ENCODE results near the gene XCL2. TPM values are rescaled to one million over a fixed set of nuclear protein-coding genes. Genes with fewer than 3 reads are reported as not detected.

XCL2 gene
- total RNA-seq, 2 experiments from 2014 or later, result not detected

GRCh38 chr1:168520832-168521231 is 23.0 kb downstream of the XCL2 start:
- peaks cover 24% of the 10 kb centered on the region for H3K36me3 Mint-ChIP-seq (ENCODE audit: low read depth)
- peaks cover 48% of the 10 kb centered on the region for H3K4me1 Mint-ChIP-seq
- ChIA-PET POLR2A (interaction anchor here (0.7 to 3.1 kb wide), 10 partner anchors 11 to 82 kb away, joined by 3 to 31 read pairs (median 4); no protein-coding TSS in a partner anchor), CTCF (interaction anchor here (1.1 to 1.9 kb wide), 6 partner anchors 10 to 178 kb away, joined by 3 to 7 read pairs (median 3); no protein-coding TSS in a partner anchor)
- H3K4me3 Mint-ChIP-seq, result peak overlapping the region; percentile 55
- no peak for DNase-seq
- no peaks in the 10 kb centered on the region for H3K27me3 Mint-ChIP-seq
- peak overlapping the region; percentile 85 for H3K27ac Mint-ChIP-seq
- peaks cover 14% of the 10 kb centered on the region for H3K9me3 Mint-ChIP-seq

DNA sequence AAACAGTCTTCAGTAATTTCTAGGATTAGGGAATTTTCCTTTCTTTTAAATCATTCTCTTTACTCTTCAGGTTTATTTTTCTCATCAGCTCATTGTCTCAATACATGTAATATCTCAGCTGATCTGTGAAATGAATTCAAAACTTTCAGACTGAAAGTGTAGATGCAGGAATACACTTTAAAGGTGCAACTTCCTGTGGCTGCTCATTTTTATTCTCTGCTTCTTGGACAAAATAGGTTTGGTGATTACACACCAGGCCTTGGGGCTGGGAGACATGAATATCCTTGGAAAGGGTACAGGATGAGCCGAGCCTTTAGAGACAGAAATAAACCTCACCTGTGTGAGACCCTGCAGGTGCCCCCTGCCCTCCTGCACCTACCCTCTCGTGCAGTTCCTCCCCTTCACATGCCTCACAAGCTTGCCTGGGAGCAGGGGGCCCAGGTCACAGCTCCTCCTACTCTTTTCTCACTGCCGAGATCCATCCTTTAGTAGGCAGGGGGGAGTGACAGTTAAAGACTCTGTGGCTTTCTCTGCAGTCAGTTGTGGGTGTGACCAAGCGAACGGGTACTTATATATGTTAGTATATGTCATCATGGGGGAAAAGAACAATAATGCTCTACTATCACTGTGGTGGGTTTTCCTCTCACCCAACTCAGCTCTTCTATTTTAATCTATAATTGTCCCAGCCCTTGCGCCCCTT is 23.6 kb downstream of the XCL2 start:
- H3K4me1 Mint-ChIP-seq, result peaks cover 51% of the 10 kb centered on the region
- DNase-seq, result peak; percentile 59
- POLR2A ChIA-PET, result interaction anchor here (0.7 to 3.1 kb wide), 11 partner anchors 11 to 177 kb away, joined by 3 to 31 read pairs (median 3); no protein-coding TSS in a partner anchor
- peak overlapping the region; percentile 85 for H3K27ac Mint-ChIP-seq
- peaks cover 24% of the 10 kb centered on the region for H3K36me3 Mint-ChIP-seq (ENCODE audit: low read depth)
- H3K4me3 Mint-ChIP-seq, result peak overlapping the region; percentile 55
- no peaks in the 10 kb centered on the region for H3K27me3 Mint-ChIP-seq
- peaks cover 14% of the 10 kb centered on the region for H3K9me3 Mint-ChIP-seq
- CTCF ChIA-PET, result interaction anchor here (1.1 to 1.9 kb wide), 4 partner anchors 10 to 177 kb away, joined by 3 to 5 read pairs (median 3); no protein-coding TSS in a partner anchor

DNA sequence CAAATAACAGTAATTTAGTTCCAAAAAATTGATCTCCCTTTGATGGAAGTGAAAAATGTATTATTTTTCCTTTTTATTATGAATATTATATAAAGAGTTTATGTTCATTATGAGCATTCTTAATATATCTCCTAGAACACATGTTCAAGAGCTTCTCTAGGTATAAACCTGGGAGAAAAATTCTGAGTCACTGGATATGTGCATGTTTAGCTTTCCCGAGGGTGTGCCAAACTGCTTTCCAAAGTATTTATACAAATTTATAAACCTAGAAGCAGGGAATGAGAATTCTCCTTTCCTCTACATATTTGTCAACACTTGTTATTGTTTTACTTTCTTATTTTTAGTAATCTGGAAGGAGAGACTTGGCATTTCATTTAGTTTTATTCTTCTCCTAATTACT is 25.0 kb downstream of the XCL2 start:
- Mint-ChIP-seq H3K9me3 (peaks cover 9% of the 10 kb centered on the region), H3K4me3 (no peak overlapping the region), H3K27ac (no peak overlapping the region), H3K27me3 (no peaks in the 10 kb centered on the region), H3K36me3 (ENCODE audit: low read depth) (peaks cover 25% of the 10 kb centered on the region), H3K4me1 (peaks cover 64% of the 10 kb centered on the region)
- DNase-seq, result no peak
- CTCF ChIA-PET, result interaction anchor here (1.3 kb wide), 1 partner anchor 176 kb away, joined by 3 read pairs; no protein-coding TSS in a partner anchor
- POLR2A ChIA-PET, result interaction anchor here (1.1 to 1.6 kb wide), 4 partner anchors 17 to 177 kb away, joined by 3 to 5 read pairs (median 4); no protein-coding TSS in a partner anchor

GRCh38 chr1:168518201-168518689 is 25.6 kb downstream of the XCL2 start:
- H3K9me3 Mint-ChIP-seq, result peaks cover 6% of the 10 kb centered on the region
- ChIA-PET POLR2A (interaction anchor here (1.1 to 1.6 kb wide), 4 partner anchors 17 to 176 kb away, joined by 3 to 5 read pairs (median 4); no protein-coding TSS in a partner anchor), CTCF (interaction anchor here (1.3 kb wide), 1 partner anchor 176 kb away, joined by 3 read pairs; no protein-coding TSS in a partner anchor)
- peaks cover 70% of the 10 kb centered on the region for H3K4me1 Mint-ChIP-seq
- DNase-seq, result no peak
- H3K27ac Mint-ChIP-seq, result peak overlapping the region; percentile 41
- no peaks in the 10 kb centered on the region for H3K27me3 Mint-ChIP-seq
- peaks cover 22% of the 10 kb centered on the region for H3K36me3 Mint-ChIP-seq (ENCODE audit: low read depth)
- H3K4me3 Mint-ChIP-seq, result no peak overlapping the region

DNA sequence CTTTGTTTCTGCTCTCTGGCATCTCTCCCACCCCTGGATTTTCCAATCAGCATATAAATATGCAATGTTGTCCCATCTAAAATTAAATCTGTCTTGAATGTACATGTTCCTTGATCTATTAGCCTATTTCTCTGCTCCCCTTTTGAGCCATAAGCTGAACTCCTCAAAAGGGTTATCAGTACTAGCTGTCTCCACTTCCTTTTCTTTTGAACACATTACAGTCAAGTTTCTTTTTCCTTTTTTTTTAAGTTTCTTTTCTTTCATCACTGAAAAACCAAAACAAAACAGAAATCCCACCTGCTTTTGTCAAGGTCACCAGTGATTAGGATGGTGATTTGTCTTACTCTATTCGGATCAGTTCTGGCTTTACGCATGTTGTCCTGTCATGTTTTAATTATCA is 29.3 kb downstream of the XCL2 start:
- Mint-ChIP-seq H3K36me3 (ENCODE audit: low read depth) (peaks cover 15% of the 10 kb centered on the region), H3K9me3 (no peaks in the 10 kb centered on the region), H3K27me3 (peaks cover 2% of the 10 kb centered on the region), H3K4me3 (no peak overlapping the region), H3K4me1 (peaks cover 66% of the 10 kb centered on the region), H3K27ac (peak overlapping the region; percentile 86)
- CTCF ChIA-PET, result no interaction called here
- no peak for DNase-seq
- POLR2A ChIA-PET, result interaction anchor here (0.6 to 2.3 kb wide), 3 partner anchors 14 to 71 kb away, joined by 3 to 7 read pairs (median 3); no protein-coding TSS in a partner anchor

GRCh38 chr1:168513656-168514404 is 30.0 kb downstream of the XCL2 start:
- no peak for DNase-seq

DNA sequence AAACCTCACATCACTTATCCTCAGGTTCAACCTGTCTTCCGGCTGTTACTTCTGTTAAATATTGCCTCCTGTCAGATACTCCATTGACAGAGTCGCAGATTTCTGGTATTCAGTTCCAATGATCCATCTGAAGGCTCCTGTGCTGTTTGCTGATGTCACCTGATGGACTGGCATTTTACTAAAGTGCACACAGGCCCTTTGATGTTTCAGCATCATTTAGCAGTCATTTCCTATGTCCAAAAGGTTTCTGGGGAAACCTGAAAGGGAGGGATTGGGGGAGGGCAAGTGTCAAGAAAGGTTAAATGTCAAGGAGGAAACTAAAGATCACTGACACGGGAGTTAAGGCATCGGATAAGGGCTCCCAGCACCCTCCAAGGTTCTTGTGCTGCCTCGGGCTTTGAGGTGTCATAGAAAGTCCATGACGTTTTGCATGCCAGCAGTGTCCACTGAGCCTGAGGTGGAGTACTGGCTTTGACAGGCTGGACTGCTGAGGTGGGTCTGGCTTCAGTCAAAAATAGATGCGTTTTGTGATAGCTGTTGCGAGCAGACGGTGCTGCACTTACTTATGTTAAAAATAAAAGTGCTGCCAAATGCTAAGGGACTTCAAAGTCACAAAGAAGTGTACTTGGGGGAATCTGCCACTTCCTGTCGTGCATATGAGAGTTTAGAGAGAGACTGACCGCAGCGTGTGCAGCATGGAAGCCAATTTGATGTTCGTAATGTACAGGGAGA is 30.8 kb downstream of the XCL2 start:
- Mint-ChIP-seq H3K36me3 (ENCODE audit: low read depth) (peaks cover 14% of the 10 kb centered on the region), H3K27ac (peak overlapping the region; percentile 86), H3K27me3 (peaks cover 2% of the 10 kb centered on the region), H3K4me1 (peaks cover 71% of the 10 kb centered on the region), H3K4me3 (no peak overlapping the region), H3K9me3 (no peaks in the 10 kb centered on the region)
- ChIA-PET POLR2A (interaction anchor here (1.3 kb wide), 1 partner anchor 22 kb away, joined by 4 read pairs; no protein-coding TSS in a partner anchor), CTCF (no interaction called here)
- DNase-seq, result peak; percentile 56

More at GRCh38 chr1:168513656-168514404, 30.0 kb downstream of the XCL2 start:
- POLR2A ChIA-PET, result interaction anchor here (0.6 to 2.3 kb wide), 4 partner anchors 13 to 70 kb away, joined by 3 to 7 read pairs (median 4); no protein-coding TSS in a partner anchor
- CTCF ChIA-PET, result no interaction called here
- H3K36me3 Mint-ChIP-seq (ENCODE audit: low read depth), result peaks cover 14% of the 10 kb centered on the region
- peaks cover 2% of the 10 kb centered on the region for H3K27me3 Mint-ChIP-seq
- H3K9me3 Mint-ChIP-seq, result no peaks in the 10 kb centered on the region
- peak overlapping the region; percentile 86 for H3K27ac Mint-ChIP-seq
- peak overlapping the region; percentile 14 for H3K4me3 Mint-ChIP-seq
- H3K4me1 Mint-ChIP-seq, result peaks cover 69% of the 10 kb centered on the region

- Mint-ChIP-seq H3K9me3 (no peaks in the 10 kb centered on the region), H3K27ac (peak overlapping the region; percentile 47), H3K4me3 (no peak overlapping the region), H3K27me3 (peaks cover 2% of the 10 kb centered on the region), H3K4me1 (peaks cover 76% of the 10 kb centered on the region), H3K36me3 (ENCODE audit: low read depth) (peaks cover 13% of the 10 kb centered on the region)
- no peak for DNase-seq
- ChIA-PET CTCF (interaction anchor here (1.2 kb wide), 1 partner anchor 168 kb away, joined by 4 read pairs; no protein-coding TSS in a partner anchor), POLR2A (interaction anchor here (0.9 kb wide), 1 partner anchor 10 kb away, joined by 4 read pairs; no protein-coding TSS in a partner anchor)
These were observed 33.7 kb downstream of the XCL2 start for GRCh38 chr1:168509875-168510791.

- H3K27ac Mint-ChIP-seq, result no peak overlapping the region
These were observed 34.6 kb downstream of the XCL2 start for GRCh38 chr1:168509210-168509609.

DNA sequence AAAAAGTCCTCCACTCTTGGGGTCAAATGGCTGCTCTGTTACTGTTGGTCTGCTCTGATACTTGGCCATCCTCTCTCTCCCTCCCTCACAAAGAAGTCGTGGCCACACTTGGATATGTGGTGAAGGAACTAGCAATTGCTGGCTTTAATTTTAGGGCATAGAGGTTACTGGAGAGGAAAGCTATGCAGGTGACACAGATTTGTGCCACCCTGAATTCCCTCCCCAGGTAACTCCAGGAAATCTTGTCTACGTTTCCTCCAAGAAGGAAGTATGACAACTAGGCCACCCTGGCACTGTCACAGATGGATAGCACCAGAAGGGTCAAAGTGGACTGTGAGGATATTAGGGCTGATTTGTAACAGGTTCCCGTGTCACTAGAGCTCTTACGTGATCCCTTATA is 36.0 kb downstream of the XCL2 start:
- H3K36me3 Mint-ChIP-seq (ENCODE audit: low read depth), result peaks cover 12% of the 10 kb centered on the region
- POLR2A ChIA-PET, result interaction anchor here (0.6 kb wide), 1 partner anchor 9 kb away, joined by 3 read pairs; no protein-coding TSS in a partner anchor
- peaks cover 68% of the 10 kb centered on the region for H3K4me1 Mint-ChIP-seq
- H3K27me3 Mint-ChIP-seq, result peaks cover 2% of the 10 kb centered on the region
- CTCF ChIA-PET, result interaction anchor here (1.2 kb wide), 1 partner anchor 11 kb away, joined by 4 read pairs; no protein-coding TSS in a partner anchor
- H3K27ac Mint-ChIP-seq, result no peak overlapping the region
- H3K9me3 Mint-ChIP-seq, result no peaks in the 10 kb centered on the region
- H3K4me3 Mint-ChIP-seq, result no peak overlapping the region
- no peak for DNase-seq

More at GRCh38 chr1:168509210-168509609, 34.6 kb downstream of the XCL2 start:
- Mint-ChIP-seq H3K27me3 (peaks cover 2% of the 10 kb centered on the region), H3K9me3 (no peaks in the 10 kb centered on the region), H3K4me3 (no peak overlapping the region), H3K4me1 (peaks cover 76% of the 10 kb centered on the region), H3K36me3 (ENCODE audit: low read depth) (peaks cover 14% of the 10 kb centered on the region)
- POLR2A ChIA-PET, result interaction anchor here (0.9 kb wide), 1 partner anchor 11 kb away, joined by 4 read pairs; no protein-coding TSS in a partner anchor
- CTCF ChIA-PET, result interaction anchor here (1.2 kb wide), 1 partner anchor 167 kb away, joined by 4 read pairs; no protein-coding TSS in a partner anchor
- no peak for DNase-seq

DNA sequence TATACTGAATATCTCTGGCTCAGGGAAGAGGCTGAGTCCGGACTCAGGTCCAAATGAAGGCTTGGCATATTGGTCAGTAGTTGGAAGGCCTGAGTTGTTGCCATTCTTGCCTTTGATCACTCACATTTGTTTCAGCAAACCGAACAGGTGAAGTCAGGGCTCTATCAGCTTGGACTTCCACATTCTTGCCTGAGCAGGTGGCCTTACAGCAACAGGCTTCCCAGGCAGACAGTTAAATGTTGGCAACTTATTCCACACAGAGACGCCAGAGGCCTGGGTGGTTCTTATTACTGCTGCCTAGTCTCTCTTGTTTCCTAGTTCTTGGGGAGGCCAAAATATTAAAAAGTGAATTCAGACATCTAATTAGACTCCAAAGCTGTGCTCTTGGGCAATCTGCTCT is 36.6 kb downstream of the XCL2 start:
- DNase-seq, result no peak
- H3K27me3 Mint-ChIP-seq, result peaks cover 2% of the 10 kb centered on the region
- H3K4me3 Mint-ChIP-seq, result no peak overlapping the region
- no peaks in the 10 kb centered on the region for H3K9me3 Mint-ChIP-seq
- H3K27ac Mint-ChIP-seq, result no peak overlapping the region
- ChIA-PET POLR2A (no interaction called here), CTCF (no interaction called here)
- peaks cover 12% of the 10 kb centered on the region for H3K36me3 Mint-ChIP-seq (ENCODE audit: low read depth)
- peaks cover 62% of the 10 kb centered on the region for H3K4me1 Mint-ChIP-seq

All from activated CD4-positive, alpha-beta memory T cell treated with anti-CD3 and anti-CD28 coated beads, Interleukin-2, amount 10 ng/mL, durations not matched to agents 7 days and 5 days (primary cell).